Upper lobe of left lung (tissue), 4 donors: ENCODE measurements around the gene BEGAIN.

Source experiments
- EP300 ChIP-seq, 4 donors: sonication (generic); formaldehyde crosslinking; IDR thresholded peaks; one replicate each; pipeline ENCODE4 v1.5.1; 2017; ENCODE audit warnings: antibody characterized with exemption in 4 of 4, control low read depth in 2 of 4
- POLR2A ChIP-seq, 4 donors: fragments of 450-650 bp; IDR thresholded peaks; one replicate each; pipeline ENCODE4 v1.5.1; 2016 to 2017; ENCODE audit warnings: antibody characterized with exemption in 4 of 4, mild to moderate bottlenecking in 2 of 4
- POLR2AphosphoS5 ChIP-seq, 2 donors: sonication (generic); formaldehyde crosslinking; IDR thresholded peaks; one replicate each; pipeline ENCODE4 v1.5.1; 2017; ENCODE audit warnings: antibody characterized with exemption in 2 of 2
- TF ChIP-seq, protein P1 (sequence below), 6 experiments: fragments of 450-650 bp in 4 of 6; fragments of 200-600 bp in 2 of 6; sonication (generic) in 2 of 6; IDR thresholded peaks; one replicate each; pipeline ENCODE4 v1.5.1; 2016 to 2019; ENCODE audit warnings: antibody characterized with exemption in 6 of 6

GRCh38 chr14:100609941-100610391 lies 22.7 kb upstream of the BEGAIN start:
- TF ChIP-seq POLR2A (IDR thresholded peaks at IDR 0.05), result no peak
- TF ChIP-seq, protein P1, sequence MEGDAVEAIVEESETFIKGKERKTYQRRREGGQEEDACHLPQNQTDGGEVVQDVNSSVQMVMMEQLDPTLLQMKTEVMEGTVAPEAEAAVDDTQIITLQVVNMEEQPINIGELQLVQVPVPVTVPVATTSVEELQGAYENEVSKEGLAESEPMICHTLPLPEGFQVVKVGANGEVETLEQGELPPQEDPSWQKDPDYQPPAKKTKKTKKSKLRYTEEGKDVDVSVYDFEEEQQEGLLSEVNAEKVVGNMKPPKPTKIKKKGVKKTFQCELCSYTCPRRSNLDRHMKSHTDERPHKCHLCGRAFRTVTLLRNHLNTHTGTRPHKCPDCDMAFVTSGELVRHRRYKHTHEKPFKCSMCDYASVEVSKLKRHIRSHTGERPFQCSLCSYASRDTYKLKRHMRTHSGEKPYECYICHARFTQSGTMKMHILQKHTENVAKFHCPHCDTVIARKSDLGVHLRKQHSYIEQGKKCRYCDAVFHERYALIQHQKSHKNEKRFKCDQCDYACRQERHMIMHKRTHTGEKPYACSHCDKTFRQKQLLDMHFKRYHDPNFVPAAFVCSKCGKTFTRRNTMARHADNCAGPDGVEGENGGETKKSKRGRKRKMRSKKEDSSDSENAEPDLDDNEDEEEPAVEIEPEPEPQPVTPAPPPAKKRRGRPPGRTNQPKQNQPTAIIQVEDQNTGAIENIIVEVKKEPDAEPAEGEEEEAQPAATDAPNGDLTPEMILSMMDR (IDR thresholded peaks at IDR 0.05), result no peak
- no peak for TF ChIP-seq EP300 (IDR thresholded peaks at IDR 0.05)
- no peak for TF ChIP-seq POLR2AphosphoS5 (IDR thresholded peaks at IDR 0.05)
